Measurements from ENCODE around the gene CAMSAP1.

Gene CAMSAP1

GRCh38 chr9:135785013-135785575 is 122.3 kb downstream of the CAMSAP1 start:
- no peak for DNase-seq (ENCODE audit: low read depth)
- no peak for TF ChIP-seq CTCF (IDR thresholded peaks at IDR 0.05; ENCODE audit: insufficient read depth, low read depth, low read length, missing control alignments)
- no peak overlapping the region for H3K4me3 ChIP-seq (ENCODE audit: low read depth, low read length)

DNA sequence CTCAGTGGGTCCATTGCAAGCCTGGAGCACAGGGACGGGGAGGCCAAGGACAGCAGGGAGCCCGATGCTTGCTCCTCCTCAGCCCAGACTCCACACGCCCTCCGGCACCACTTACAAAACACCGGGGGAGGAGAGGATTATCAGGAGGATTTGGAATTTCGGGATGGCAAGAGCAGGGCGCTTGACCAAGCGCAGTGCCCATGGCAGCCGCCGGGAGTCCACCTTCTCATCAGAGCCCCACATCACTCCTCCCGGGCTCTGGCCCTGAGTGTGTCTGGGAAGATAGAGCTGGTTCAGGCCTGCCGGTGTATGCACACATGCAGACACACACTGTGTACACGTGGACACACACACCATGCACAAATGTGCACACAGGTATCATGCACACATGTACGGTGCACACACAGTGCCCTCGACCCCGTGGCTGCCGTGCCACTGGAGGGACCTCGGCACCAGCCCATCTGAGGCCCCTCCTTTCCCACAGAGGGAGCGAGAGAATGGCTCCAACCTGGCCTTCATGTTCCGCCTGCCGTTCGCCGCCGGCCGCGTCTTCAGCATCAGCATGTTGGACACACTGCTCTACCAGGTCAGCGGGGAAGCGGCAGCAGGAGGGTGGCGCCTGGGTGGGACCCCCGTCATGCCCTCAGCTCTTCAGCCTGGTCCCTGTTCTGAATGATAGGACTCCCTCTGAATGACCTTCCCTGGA is 123.7 kb downstream of the CAMSAP1 start:
- TF ChIP-seq CTCF (IDR thresholded peaks at IDR 0.05; ENCODE audit: insufficient read depth, low read depth, low read length, missing control alignments): no peak
- no peak for DNase-seq (ENCODE audit: low read depth)

GRCh38 chr9:135782946-135783345 is 124.4 kb downstream of the CAMSAP1 start:
- no peak overlapping the region for H3K4me3 ChIP-seq (ENCODE audit: low read depth, low read length)
- no peak for DNase-seq (ENCODE audit: low read depth)
- no peak for TF ChIP-seq CTCF (IDR thresholded peaks at IDR 0.05; ENCODE audit: insufficient read depth, low read depth, low read length, missing control alignments)

More for the DNA sequence above, 123.7 kb downstream of the CAMSAP1 start:
- H3K4me3 ChIP-seq (ENCODE audit: low read depth, low read length): no peak overlapping the region

- no peak for DNase-seq (ENCODE audit: low read depth)
- H3K4me3 ChIP-seq (ENCODE audit: low read depth, low read length): no peak overlapping the region
- no peak for TF ChIP-seq CTCF (IDR thresholded peaks at IDR 0.05; ENCODE audit: insufficient read depth, low read depth, low read length, missing control alignments)
Observed at GRCh38 chr9:135780626-135781025, 126.7 kb downstream of the CAMSAP1 start.

- no peak for TF ChIP-seq CTCF (IDR thresholded peaks at IDR 0.05; ENCODE audit: insufficient read depth, low read depth, low read length, missing control alignments)
- no peak for DNase-seq (ENCODE audit: low read depth)
- H3K4me3 ChIP-seq (ENCODE audit: low read depth, low read length): no peak overlapping the region
Observed at GRCh38 chr9:135780086-135780485, 127.3 kb downstream of the CAMSAP1 start.

- no peak overlapping the region for H3K4me3 ChIP-seq (ENCODE audit: low read depth, low read length)
- no peak for DNase-seq (ENCODE audit: low read depth)
- no peak for TF ChIP-seq CTCF (IDR thresholded peaks at IDR 0.05; ENCODE audit: insufficient read depth, low read depth, low read length, missing control alignments)
Observed at GRCh38 chr9:135779571-135779970, 127.8 kb downstream of the CAMSAP1 start.

- no peak for TF ChIP-seq CTCF (IDR thresholded peaks at IDR 0.05; ENCODE audit: insufficient read depth, low read depth, low read length, missing control alignments)
- DNase-seq (ENCODE audit: low read depth): no peak
Observed at GRCh38 chr9:135778421-135778820, 128.9 kb downstream of the CAMSAP1 start.

More at GRCh38 chr9:135778421-135778820, 128.9 kb downstream of the CAMSAP1 start:
- no peak overlapping the region for H3K4me3 ChIP-seq (ENCODE audit: low read depth, low read length)
